ENCODE measurements around the gene KSR2.

DNA sequence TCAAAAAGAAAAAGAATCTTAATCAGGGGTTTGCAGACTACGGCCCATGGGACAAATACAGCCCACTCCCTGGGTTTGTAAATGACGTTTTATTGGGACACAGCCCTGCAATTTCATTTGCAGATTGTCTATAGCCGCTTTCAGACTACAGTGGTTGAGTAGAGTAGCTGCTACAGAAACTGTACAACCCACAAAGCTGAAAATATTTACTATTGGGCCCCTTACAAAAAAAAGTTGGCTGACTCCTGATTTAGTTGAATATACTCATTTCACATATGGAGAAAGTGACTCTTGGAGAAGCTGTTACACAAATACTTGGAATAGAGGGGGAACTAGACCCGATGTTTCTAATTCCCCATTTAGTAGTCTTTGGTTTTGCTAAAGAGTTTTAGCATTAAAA is 444.8 kb downstream of the KSR2 start:
- TF ChIP-seq, protein P1, sequence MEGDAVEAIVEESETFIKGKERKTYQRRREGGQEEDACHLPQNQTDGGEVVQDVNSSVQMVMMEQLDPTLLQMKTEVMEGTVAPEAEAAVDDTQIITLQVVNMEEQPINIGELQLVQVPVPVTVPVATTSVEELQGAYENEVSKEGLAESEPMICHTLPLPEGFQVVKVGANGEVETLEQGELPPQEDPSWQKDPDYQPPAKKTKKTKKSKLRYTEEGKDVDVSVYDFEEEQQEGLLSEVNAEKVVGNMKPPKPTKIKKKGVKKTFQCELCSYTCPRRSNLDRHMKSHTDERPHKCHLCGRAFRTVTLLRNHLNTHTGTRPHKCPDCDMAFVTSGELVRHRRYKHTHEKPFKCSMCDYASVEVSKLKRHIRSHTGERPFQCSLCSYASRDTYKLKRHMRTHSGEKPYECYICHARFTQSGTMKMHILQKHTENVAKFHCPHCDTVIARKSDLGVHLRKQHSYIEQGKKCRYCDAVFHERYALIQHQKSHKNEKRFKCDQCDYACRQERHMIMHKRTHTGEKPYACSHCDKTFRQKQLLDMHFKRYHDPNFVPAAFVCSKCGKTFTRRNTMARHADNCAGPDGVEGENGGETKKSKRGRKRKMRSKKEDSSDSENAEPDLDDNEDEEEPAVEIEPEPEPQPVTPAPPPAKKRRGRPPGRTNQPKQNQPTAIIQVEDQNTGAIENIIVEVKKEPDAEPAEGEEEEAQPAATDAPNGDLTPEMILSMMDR (IDR thresholded peaks at IDR 0.05; ENCODE audit: extremely low read depth in 1 of 2, insufficient read depth in 1 of 2, low read depth in 1 of 2, low read length in 2 of 2) = no peak
- no peak for TF ChIP-seq POLR2A (IDR thresholded peaks at IDR 0.05; ENCODE audit: low read depth, low read length)
- no peak for TF ChIP-seq EZH2 (IDR thresholded peaks at IDR 0.05; ENCODE audit: borderline replicate concordance, low read depth, low read length, severe bottlenecking)
- no peak for TF ChIP-seq FOS (IDR thresholded peaks at IDR 0.05; ENCODE audit: borderline replicate concordance, insufficient read depth, low read length)
- TF ChIP-seq MYC (IDR thresholded peaks at IDR 0.05; ENCODE audit: low read depth, low read length) = no peak
- no peak for TF ChIP-seq GATA2 (IDR thresholded peaks at IDR 0.05; ENCODE audit: insufficient read depth, insufficient read length, low read depth, low read length)
- TF ChIP-seq POLR2AphosphoS5 (IDR thresholded peaks at IDR 0.05; ENCODE audit: insufficient read depth, low read depth, low read length) = no peak

Data from endothelial cell of umbilical vein (primary cell).